Spleen (tissue), 7 donors: Measurements from ENCODE around the gene PITX1.

Experiments used
- POLR2AphosphoS5 ChIP-seq, 3 donors: sonication (generic); formaldehyde crosslinking; IDR thresholded peaks; one replicate each; pipeline ENCODE4 v1.5.1; 2017; ENCODE audit warnings: antibody characterized with exemption in 3 of 3
- TF ChIP-seq, protein P1 (sequence below), 11 experiments: fragments of 200-600 bp in 7 of 11; fragments of 450-650 bp in 4 of 11; sonication (generic) in 4 of 11; IDR thresholded peaks in 8 of 11; conservative IDR thresholded peaks in 3 of 11; 1 replicate in 7 of 11; 2 replicates in 4 of 11; pipeline versions ENCODE4 v1.4.0 to v1.8.0; 2016 to 2021; ENCODE audit warnings: antibody characterized with exemption in 11 of 11, inconsistent platforms in 4 of 11, mild to moderate bottlenecking in 1 of 11
- donor health status: DM: no; HTN: no; CAD: no; lungs with moderate emphysema.
- donor health status: DM: no; HTN: no; CAD: no.
- donor health status: DM: no; HTN: no; CAD: no.

DNA sequence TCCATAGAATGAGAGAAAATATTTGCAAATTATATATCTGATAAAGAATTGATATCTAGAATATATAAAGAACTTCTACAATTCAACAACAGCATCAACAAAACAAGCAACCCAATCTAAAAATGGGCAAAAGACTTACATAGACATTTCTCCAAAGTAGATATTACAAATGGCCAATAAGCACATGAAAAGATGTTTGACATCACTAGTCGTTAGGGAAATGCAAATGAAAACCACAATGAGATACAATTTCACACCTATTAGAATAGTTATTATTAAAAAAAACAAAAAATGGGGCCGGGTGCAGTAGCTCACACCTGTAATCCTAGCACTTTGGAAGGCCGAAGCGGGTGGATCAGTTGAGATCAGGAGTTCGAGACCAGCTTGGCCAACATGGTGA lies 41.9 kb downstream of the PITX1 start:
- TF ChIP-seq, protein P1, sequence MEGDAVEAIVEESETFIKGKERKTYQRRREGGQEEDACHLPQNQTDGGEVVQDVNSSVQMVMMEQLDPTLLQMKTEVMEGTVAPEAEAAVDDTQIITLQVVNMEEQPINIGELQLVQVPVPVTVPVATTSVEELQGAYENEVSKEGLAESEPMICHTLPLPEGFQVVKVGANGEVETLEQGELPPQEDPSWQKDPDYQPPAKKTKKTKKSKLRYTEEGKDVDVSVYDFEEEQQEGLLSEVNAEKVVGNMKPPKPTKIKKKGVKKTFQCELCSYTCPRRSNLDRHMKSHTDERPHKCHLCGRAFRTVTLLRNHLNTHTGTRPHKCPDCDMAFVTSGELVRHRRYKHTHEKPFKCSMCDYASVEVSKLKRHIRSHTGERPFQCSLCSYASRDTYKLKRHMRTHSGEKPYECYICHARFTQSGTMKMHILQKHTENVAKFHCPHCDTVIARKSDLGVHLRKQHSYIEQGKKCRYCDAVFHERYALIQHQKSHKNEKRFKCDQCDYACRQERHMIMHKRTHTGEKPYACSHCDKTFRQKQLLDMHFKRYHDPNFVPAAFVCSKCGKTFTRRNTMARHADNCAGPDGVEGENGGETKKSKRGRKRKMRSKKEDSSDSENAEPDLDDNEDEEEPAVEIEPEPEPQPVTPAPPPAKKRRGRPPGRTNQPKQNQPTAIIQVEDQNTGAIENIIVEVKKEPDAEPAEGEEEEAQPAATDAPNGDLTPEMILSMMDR (IDR thresholded peaks at IDR 0.05 in 8 of 11, conservative IDR thresholded peaks at IDR 0.05 in 3 of 11) = no peak
- no peak for TF ChIP-seq POLR2AphosphoS5 (IDR thresholded peaks at IDR 0.05)
